Hypothalamus (tissue), 51 donors: ENCODE measurements around the gene WDFY3.
"Not testable (repeated sequence)": the region's sequence is repeated elsewhere in the genome, so short reads cannot be mapped to it uniquely, and the experiment has no call there.

Experiments used
- DNase-seq, 51 donors: peaks; one replicate each; lab custom pipeline; 2025; lab: John Stamatoyannopoulos, UW

WDFY3 gene

GRCh38 chr4:84683064-84683850, 283.2 kb downstream of the WDFY3 start:
- no peak for DNase-seq

GRCh38 chr4:84682661-84683060, 283.8 kb downstream of the WDFY3 start:
- not testable (repeated sequence) for DNase-seq

- DNase-seq: peak in 10 of 51 donors; percentile 2 to 36 (median 16)
Measured at GRCh38 chr4:84681486-84682274, 284.8 kb downstream of the WDFY3 start.

GRCh38 chr4:84680956-84681355, 285.5 kb downstream of the WDFY3 start:
- no peak for DNase-seq

- DNase-seq: no peak
Measured at GRCh38 chr4:84678976-84679744, 287.3 kb downstream of the WDFY3 start.

GRCh38 chr4:84677995-84678394, 288.5 kb downstream of the WDFY3 start:
- no peak for DNase-seq

- no peak for DNase-seq
Measured at GRCh38 chr4:84677093-84677492, 289.4 kb downstream of the WDFY3 start.

- no peak for DNase-seq
Measured at GRCh38 chr4:84673475-84674240, 292.8 kb downstream of the WDFY3 start.

GRCh38 chr4:84672177-84672576, 294.3 kb downstream of the WDFY3 start:
- DNase-seq: no peak

- no peak for DNase-seq
Measured at GRCh38 chr4:84669201-84669600, 297.3 kb downstream of the WDFY3 start.

GRCh38 chr4:84666439-84666838, 300.1 kb downstream of the WDFY3 start:
- DNase-seq: no peak

- not testable (repeated sequence) for DNase-seq
Measured at GRCh38 chr4:84664767-84665166, 301.7 kb downstream of the WDFY3 start.

- DNase-seq: no peak
Measured at GRCh38 chr4:84661191-84661939, 305.1 kb downstream of the WDFY3 start.

- no peak for DNase-seq
Measured at GRCh38 chr4:84660606-84661005, 305.9 kb downstream of the WDFY3 start.

- no peak for DNase-seq
Measured at GRCh38 chr4:84652478-84652877, 314.0 kb downstream of the WDFY3 start.

GRCh38 chr4:84651499-84651898, 315.0 kb downstream of the WDFY3 start:
- DNase-seq: no peak

- DNase-seq: no peak
Measured at GRCh38 chr4:84648863-84649647, 317.4 kb downstream of the WDFY3 start.

GRCh38 chr4:84648178-84648577, 318.3 kb downstream of the WDFY3 start:
- no peak for DNase-seq
